ENCODE results near the gene HOXD11.

Gene HOXD11

GRCh38 chr2:176105078-176105729 lies 1.9 kb upstream of the HOXD11 start:
- no peak for DNase-seq (ENCODE audit: low read depth)

- no peak for DNase-seq (ENCODE audit: low read depth)
These were observed 1.1 kb upstream of the HOXD11 start for GRCh38 chr2:176105730-176106580.

GRCh38 chr2:176107731-176108181 lies 676 bp downstream of the HOXD11 start:
- DNase-seq (ENCODE audit: low read depth) = no peak

- no peak for DNase-seq (ENCODE audit: low read depth)
These were observed 2.3 kb downstream of the HOXD11 start for GRCh38 chr2:176109192-176109901.

- DNase-seq (ENCODE audit: low read depth) = no peak
These were observed 2.9 kb downstream of the HOXD11 start for GRCh38 chr2:176109946-176110345.

GRCh38 chr2:176110415-176111308 lies 3.6 kb downstream of the HOXD11 start:
- DNase-seq (ENCODE audit: low read depth) = no peak

- no peak for DNase-seq (ENCODE audit: low read depth)
These were observed 4.2 kb downstream of the HOXD11 start for GRCh38 chr2:176111309-176111663.

GRCh38 chr2:176111846-176112374 lies 4.8 kb downstream of the HOXD11 start:
- no peak for DNase-seq (ENCODE audit: low read depth)

- no peak for DNase-seq (ENCODE audit: low read depth)
These were observed 5.6 kb downstream of the HOXD11 start for GRCh38 chr2:176112375-176113302.

GRCh38 chr2:176114120-176114929 lies 7.2 kb downstream of the HOXD11 start:
- DNase-seq (ENCODE audit: low read depth) = no peak

- DNase-seq (ENCODE audit: low read depth) = no peak
These were observed 8.0 kb downstream of the HOXD11 start for GRCh38 chr2:176114930-176115625.

- DNase-seq (ENCODE audit: low read depth) = no peak
These were observed 9.1 kb downstream of the HOXD11 start, which contains the start of gene HOXD10 for GRCh38 chr2:176115883-176116813. HOXD10 (plus strand) TSS chr2:176116778; CDS start chr2:176116834, 56 bp downstream.

- DNase-seq (ENCODE audit: low read depth) = no peak
These were observed 10.2 kb downstream of the HOXD11 start for GRCh38 chr2:176117162-176117822.

GRCh38 chr2:176117823-176118371 lies 10.8 kb downstream of the HOXD11 start:
- no peak for DNase-seq (ENCODE audit: low read depth)

- DNase-seq (ENCODE audit: low read depth) = no peak
These were observed 11.7 kb downstream of the HOXD11 start for GRCh38 chr2:176118601-176119339.
